NOMO-1 treated with DMSO at 0.1 percent for 48 hours (cell line): Measurements from ENCODE around the gene RABAC1.
"Not testable (repeated sequence)": the region's sequence is repeated elsewhere in the genome, so short reads cannot be mapped to it uniquely, and the experiment has no call there.

Experiments used
- DNase-seq: peaks from one replicate; lab custom pipeline; 2025; ENCODE audit not compliant: unreplicated experiment; lab: John Stamatoyannopoulos, UW

The RABAC1 gene

DNA sequence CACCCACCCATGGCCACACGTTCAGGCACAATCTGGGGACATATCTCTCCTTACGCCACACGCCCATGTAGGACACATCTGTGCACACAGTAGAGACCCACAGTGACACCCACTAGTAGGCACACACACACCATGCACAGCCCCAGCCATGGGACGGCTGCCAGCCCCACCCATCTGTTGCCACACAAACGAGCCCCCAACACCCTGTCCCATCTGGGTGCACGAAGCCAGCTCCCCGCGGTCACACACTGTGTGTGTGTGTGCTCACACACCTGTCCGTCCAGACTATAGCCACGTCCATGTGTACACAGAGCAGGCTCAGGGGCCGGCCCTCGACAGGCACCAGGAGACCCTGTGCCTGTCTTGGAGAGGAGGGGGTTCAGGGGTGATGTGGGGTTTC, 41.4 kb downstream of the RABAC1 start:
- no peak for DNase-seq

DNA sequence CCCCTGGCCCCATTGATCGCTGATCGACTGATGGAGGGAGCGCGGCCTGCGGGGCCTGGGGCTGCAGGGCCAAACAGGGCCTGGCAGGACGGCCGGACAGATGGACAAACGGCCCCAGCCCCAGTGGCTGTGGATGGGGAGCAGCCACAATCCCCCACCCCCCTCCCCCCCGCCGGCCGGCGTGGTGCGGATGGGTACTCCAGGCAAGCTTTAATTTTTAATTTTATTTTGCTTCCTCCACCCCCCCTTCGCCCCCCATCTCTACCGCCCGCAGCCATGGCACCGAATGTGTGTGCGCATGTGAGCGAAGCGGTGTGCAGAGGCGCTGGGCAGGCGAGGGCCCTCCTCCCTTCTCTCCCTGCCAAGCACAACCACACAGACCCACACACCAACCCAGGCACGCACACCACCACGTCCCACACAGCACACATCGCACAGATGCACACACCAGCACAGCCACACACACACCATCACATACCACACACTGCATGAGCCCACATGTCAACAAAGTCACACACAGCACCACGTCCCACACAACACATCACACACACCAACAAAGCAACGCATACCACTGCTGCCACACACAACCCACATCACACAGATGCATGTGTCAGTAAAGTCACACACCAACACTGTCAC, 43.2 kb downstream of the RABAC1 start:
- DNase-seq, result no peak

DNA sequence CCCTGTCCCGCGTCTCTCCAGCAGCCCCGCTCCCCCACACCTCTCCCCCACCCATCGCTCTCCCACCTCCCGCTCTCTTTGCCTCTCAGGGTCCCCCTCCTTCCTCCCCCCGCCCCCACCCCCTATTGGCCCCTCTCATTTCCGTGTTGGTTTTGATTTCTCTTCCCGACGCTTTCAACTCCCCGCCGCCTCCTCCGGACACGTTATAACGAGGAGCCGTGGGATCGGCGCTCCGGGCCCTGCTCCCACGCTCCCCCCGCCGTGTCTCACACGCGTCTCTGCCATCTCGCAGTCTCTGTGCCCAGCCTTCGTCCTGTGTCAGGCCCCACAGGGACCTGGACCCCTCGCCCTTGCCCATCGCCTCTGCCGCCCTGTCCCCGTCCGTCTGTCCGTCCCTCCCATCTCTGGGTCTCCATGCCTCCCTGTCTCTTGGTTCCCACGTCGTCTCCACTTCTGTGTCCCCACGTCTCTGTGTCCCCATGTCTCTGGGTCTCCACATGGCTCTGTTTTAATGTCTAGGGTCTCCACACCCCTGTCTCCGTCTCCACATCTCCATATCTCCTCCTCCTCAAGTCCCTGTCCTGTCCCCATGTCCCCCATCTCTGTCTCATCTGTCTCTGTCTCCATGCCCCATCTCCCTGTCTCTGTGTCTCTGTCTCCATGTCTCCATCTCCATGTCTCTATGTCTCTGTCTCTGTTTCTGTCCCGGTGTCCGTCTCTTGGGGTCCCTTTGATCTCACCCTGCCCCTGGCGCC, 43.9 kb downstream of the RABAC1 start:
- no peak for DNase-seq

DNA sequence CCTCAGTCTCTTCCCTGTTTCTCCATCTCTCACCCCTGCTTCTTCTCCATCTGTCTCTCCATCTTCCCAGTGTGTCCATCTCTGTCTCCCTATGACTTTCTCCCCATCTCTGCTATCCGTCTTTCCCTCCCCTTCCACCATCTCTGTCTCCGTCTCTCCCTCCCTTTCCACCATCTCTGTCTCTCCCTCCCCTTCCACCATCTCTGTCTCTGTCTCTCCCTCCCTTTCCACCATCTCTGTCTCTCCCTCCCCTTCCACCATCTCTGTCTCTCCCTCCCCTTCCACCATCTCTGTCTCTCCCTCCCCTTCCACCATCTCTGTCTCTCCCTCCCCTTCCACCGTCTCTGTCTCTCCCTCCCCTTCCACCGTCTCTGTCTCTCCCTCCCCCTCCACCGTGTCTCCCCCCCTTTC, 44.7 kb downstream of the RABAC1 start:
- not testable (repeated sequence) for DNase-seq

DNA sequence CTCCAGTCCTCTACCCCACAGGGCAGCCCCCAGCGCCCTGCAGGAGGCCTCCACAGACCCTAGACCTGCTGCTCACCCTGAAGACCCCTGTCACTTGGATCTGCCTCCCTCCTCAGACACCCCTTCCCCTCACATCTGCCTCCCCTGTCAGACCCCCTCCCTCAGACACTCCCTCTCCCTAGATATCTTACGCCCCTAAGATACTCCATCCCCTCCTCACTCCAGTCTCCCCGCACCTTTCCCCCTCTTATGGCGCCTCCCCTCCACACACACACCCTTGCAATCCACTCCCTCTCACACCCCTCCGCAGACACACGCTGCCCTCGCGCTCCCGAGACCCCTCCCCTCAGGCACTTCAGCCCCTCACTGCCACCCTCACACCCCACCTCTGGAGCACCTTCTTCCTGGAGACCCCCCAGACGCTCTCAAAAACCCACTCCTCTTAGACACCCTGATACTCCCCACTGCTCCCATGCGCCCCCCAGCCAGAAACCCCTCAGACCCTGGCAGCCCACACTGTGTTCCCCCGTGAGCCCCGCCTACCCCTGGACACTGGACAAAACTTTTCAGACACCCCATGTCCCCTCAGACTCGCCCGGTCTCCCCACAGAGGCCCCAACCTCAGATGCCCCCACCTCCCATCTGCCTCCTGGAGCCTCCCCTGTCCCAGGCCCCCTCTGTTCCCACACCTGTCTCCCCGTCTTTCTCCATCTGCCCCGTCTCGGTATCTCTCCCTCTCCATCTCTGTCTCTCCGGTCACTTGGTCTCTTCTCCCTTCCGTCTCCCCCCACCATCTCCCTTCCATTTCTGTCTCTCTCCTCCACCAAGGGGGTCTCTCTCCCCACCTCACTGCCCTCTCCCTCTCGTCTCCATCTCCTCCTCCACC, 45.3 kb downstream of the RABAC1 start:
- DNase-seq, result no peak

DNA sequence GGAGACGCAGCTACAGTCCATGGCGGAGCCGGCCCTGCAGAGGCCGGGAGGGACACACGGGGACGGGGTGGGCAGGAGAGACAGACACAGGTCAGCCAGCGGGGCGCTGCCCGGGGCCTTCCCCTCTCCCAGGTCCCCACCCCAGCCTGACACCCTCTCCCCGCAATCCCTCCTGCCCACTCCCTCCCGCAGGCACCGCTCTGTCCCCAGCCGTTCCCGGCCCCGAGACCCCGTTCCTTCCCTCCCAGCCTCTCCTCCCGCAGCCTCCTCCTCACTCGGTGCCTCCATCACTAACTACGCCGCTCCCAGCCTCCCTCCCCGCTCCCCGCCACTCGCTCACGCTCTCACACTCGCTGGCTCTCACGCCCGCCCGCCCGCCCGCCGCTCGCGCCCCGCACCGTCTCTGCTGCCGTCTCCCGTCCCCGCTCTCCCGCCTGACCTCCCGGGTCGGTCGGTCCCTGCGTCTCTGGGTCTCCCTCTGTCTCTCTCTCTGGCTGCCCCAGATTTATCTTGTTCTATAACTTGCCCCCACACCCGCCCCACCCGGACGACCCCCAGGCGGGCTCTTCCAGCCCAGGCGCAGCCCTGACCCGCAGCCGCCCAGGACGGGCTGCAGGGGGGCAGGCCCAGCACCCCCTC, 46.1 kb downstream of the RABAC1 start:
- DNase-seq, result no peak

DNA sequence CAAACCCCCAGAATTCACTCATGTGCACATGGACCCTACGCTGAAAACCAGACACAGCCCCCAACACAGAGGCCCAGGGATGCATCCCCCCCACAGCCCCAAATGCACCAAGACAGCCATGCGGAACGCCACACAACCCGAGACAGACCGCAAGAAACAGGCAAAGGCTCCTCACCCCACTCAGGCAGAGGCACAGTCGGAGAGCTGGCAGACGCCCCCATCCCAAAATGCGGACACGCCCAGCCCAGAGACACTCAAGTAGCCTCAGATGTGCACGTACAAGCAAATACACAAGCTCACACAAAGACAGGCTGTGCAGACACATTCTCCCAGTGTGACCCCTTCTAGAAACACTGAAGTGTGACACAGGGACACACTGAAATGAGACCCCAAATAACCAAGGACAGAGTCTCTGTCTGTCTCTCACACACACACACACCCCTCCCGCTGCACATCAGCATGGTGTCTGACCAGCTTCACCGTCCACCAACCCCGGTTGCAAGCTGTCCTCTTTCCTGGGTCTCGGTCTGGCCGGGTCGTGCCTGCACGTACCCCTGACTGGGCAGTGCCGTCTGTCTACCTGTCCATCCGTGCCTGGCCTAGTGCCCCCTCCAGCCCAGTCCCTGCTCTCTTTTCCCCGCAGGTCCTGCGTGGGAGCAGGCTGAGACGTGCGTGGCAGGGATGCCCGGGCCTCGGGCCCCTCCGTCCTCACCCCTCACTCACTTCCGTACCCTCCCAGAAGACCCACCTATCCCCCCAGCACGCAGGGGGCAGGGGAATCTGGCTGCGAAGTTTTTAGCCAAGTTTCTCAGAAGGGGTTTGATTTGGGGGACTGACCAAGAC, 47.0 kb downstream of the RABAC1 start:
- no peak for DNase-seq

DNA sequence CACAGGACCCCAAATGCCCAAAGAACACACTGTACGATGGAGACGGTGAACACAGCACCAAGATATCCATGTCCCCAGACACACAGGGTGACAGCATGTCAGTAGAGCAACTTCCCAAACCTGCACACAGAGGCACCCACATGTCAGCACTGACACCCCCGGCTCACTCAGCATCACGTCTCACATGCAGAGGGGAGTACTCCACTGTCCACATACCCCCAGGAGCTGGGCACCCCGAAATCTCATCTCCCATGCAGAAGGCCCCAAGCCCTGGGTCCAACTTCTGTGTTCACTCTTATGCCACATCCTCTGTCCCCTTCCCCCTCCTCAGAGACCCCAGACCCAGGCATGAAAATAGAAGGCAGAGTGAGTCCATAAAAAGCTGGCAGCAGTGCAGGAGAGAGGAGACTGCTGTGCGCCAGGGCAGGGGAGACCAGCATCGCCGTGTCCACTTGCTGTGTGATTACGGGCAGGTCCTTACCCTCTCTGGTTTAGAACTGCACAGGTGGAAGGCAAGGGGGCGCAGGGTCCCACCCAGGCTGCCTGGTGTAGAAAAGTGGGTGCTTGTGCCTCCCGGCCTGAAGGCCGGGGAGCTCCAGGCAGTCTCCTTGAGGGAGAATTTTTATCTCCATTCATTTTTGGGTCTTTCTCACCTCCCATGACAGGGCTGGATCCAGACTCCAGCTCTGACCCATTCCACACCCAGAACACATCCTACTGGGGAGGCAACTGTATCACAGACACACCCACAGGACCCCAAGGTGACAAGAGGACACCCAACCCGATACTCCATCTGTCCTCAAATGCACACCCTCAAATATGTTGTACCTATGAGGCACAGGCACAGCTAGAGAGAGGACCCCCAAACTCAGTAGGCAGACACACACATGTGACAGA, 47.9 kb downstream of the RABAC1 start:
- no peak for DNase-seq

DNA sequence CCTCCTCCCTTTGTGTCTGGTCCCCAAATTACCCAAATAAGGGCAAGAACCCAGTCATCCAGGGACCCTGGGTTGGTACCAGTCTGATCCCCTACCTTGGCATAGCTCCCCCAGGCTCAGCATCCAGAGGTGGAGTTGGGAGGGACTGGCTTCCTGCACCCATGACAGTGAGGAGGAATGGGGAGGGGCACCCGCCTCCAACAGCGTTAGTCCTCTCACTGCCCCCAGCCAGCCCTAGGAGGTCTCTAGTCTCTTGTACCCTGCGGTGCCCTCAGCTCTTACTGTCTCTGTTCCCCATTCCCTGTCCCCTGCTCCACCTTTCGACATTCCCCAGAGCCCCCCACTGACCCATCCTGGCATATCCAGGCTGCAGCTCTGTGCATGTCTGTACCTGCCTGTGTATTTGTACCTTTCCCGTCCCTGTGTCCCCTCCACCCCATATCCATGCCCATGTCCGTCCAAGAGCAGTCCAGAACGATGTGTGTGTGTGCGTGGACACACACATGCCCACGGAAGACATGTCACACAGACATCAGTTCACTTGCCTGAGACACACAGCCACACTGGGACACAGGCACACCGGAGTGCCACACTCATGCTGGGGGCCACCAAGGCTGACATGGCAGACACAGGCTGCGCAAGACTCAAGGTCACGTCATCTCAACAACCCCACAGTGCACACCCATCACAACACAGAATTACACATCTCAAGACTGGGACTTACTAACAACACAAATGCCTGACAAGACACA, 48.7 kb downstream of the RABAC1 start:
- no peak for DNase-seq

DNA sequence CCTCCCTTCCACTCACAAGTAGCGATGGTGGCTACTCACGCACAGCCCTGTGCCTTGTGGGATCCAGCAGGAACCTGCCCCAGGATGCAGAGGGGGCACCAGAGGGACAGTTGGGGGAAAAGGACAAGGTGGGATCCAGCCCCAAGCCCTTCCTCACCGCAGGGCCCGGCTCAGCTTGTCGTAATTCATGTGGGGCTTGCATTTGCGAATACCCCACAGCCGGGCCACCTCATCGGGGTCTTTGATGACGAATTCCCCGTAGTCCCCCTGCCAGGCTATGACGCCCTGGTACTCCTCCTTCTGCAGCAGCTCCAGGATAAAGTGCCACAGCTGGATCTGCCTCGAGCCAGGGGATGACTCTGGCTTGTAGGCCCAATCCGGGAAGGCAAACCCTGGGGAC, 49.4 kb downstream of the RABAC1 start:
- DNase-seq, result no peak

DNA sequence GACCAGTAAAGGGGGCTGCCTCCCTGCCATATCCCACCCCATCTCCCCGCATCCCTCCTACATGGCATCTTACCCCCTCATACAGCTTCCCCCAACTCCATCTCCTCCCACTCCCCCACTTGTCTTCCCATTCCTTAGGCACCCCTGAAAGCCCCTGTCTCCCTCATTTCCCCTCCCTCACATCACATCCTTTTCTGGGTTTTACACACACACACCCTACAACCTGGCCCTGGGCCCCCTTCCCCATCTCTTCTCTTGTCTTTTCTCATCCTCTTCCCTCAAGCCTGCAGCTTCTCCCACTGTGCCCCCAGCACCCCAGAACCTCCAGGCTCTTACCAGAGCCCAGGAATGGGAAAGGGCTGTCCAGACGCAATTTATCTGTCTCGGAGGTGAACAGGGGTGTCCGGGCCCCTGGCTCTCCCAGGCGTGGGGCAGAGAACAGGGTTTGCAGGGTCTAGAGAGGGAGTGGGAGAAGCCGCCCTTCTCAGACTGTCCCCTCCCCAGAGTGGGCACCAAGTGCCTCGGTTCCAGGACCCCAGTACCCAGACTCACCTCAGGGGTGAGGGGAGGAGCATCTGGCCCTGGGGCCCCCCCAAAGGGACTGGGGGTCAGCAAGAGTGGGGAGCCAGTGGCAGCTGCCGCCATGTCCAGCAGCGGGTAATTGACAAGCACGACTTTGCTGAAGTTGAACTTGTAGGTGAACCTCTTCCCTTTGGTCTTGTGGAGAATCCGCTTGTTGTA, 50.2 kb downstream of the RABAC1 start:
- no peak for DNase-seq

DNA sequence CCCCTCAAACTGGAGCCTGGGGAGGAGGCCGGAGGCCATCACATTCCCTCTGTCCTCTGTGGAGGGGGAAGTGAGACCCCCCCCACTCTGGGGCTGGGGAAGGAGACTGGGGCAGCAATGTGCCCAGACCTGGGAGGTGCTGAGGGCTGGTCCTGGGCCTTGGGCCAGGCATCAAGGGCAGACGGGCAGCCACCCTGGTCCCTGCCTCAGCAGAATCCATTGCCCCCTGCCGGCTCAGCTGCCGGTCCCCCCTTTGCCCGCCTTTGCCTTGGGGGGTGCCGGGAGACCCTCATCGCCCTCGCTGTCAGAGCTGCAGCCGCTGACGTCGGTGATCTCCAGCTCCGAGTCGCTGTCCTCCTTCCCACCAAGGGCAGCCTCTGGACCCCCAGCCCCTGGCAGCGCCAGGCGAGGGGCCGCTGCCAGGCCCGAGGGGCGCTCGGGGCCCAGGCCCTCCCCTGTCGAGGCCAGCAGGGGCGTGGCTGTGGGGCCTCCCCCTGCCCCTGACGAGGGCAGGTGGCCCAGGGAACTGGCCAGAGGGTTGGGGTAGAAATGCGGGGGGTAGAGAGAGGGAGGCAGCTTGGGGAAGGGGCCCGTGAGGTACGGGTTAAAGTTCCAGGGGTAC, 51.0 kb downstream of the RABAC1 start:
- no peak for DNase-seq

DNA sequence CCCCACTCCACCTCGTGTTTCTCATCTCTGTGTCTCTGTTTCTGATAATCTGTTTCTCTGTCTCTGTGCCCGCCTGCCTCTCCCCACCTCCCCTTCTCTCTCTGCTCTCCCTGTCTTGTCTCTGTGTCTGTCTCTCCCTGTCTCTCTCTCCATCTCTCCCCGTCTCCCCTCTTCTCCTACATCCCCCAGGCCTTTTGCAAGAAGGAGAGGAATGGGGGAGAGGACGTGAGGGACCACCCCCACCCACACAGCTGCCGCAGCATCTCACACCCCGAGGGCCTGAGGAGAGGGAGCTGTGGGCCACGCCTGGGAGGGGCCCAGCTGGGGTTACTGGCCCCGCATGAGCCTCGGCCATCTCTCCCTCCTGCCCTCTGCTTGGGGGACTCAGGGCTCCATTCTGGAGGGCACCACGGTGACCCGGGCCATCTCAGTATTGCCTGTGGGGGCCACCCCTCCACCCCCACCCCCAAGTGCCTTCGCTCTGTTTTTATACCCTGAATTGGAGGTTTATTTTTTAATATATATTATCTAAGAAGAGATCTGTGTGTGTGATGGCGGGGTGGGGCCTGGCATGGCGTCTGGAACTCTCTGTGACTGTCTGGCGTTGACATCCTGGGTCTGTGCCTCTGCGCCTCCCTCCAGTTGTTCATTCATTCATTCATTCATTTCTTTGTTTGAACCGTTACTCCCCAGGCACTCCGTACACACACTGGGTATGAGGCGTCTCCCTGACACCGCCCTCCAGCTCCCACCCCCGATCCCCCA, 52.0 kb downstream of the RABAC1 start:
- no peak for DNase-seq
